ENCODE measurements around the gene CBLN3.
"Not testable (repeated sequence)": the region's sequence is repeated elsewhere in the genome, so short reads cannot be mapped to it uniquely, and the experiment has no call there.

CBLN3 gene

GRCh38 chr14:24429395-24430142, at the start of gene CBLN3, which contains the start of gene KHNYN:
TSS of gene CBLN3 (minus strand) at chr14:24429668. CDS start at chr14:24429054, 614 bp downstream.
TSS of gene KHNYN (plus strand) at chr14:24429954. CDS start at chr14:24430731, 777 bp downstream.
- TF ChIP-seq ZNF274 (IDR thresholded peaks at IDR 0.05; ENCODE audit: low read depth, low read length), result no peak
- peak within 1 kb of the TSS; percentile 89 for H3K4me3 ChIP-seq (ENCODE audit: low read length)

- TF ChIP-seq ZNF274 (IDR thresholded peaks at IDR 0.05; ENCODE audit: low read depth, low read length), result no peak
- H3K4me3 ChIP-seq (ENCODE audit: low read length), result no peak overlapping the region
These were observed 45.8 kb upstream of the CBLN3 start for GRCh38 chr14:24475261-24475660.

GRCh38 chr14:24473211-24473610, 43.7 kb upstream of the CBLN3 start:
- TF ChIP-seq ZNF274 (IDR thresholded peaks at IDR 0.05; ENCODE audit: low read depth, low read length), result no peak
- no peak overlapping the region for H3K4me3 ChIP-seq (ENCODE audit: low read length)

GRCh38 chr14:24470450-24470849, 41.0 kb upstream of the CBLN3 start:
- not testable (repeated sequence) for H3K4me3 ChIP-seq (ENCODE audit: low read length)

GRCh38 chr14:24465805-24466204, 36.3 kb upstream of the CBLN3 start:
- no peak overlapping the region for H3K4me3 ChIP-seq (ENCODE audit: low read length)
- no peak for TF ChIP-seq ZNF274 (IDR thresholded peaks at IDR 0.05; ENCODE audit: low read depth, low read length)

- no peak for TF ChIP-seq ZNF274 (IDR thresholded peaks at IDR 0.05; ENCODE audit: low read depth, low read length)
These were observed 35.9 kb upstream of the CBLN3 start for GRCh38 chr14:24465368-24465767.

GRCh38 chr14:24463884-24464785, 34.7 kb upstream of the CBLN3 start:
- H3K4me3 ChIP-seq (ENCODE audit: low read length), result no peak overlapping the region
- TF ChIP-seq ZNF274 (IDR thresholded peaks at IDR 0.05; ENCODE audit: low read depth, low read length), result no peak

More at GRCh38 chr14:24465368-24465767, 35.9 kb upstream of the CBLN3 start:
- H3K4me3 ChIP-seq (ENCODE audit: low read length), result no peak overlapping the region

GRCh38 chr14:24463017-24463883, 33.8 kb upstream of the CBLN3 start:
- TF ChIP-seq ZNF274 (IDR thresholded peaks at IDR 0.05; ENCODE audit: low read depth, low read length), result no peak
- no peak overlapping the region for H3K4me3 ChIP-seq (ENCODE audit: low read length)

- no peak for TF ChIP-seq ZNF274 (IDR thresholded peaks at IDR 0.05; ENCODE audit: low read depth, low read length)
These were observed 31.9 kb upstream of the CBLN3 start for GRCh38 chr14:24461336-24461735.

GRCh38 chr14:24459331-24459730, 29.9 kb upstream of the CBLN3 start:
- H3K4me3 ChIP-seq (ENCODE audit: low read length), result no peak overlapping the region
- no peak for TF ChIP-seq ZNF274 (IDR thresholded peaks at IDR 0.05; ENCODE audit: low read depth, low read length)

More at GRCh38 chr14:24461336-24461735, 31.9 kb upstream of the CBLN3 start:
- no peak overlapping the region for H3K4me3 ChIP-seq (ENCODE audit: low read length)

- no peak overlapping the region for H3K4me3 ChIP-seq (ENCODE audit: low read length)
- no peak for TF ChIP-seq ZNF274 (IDR thresholded peaks at IDR 0.05; ENCODE audit: low read depth, low read length)
These were observed 29.3 kb upstream of the CBLN3 start for GRCh38 chr14:24458736-24459135.

GRCh38 chr14:24456980-24457379, 27.5 kb upstream of the CBLN3 start:
- TF ChIP-seq ZNF274 (IDR thresholded peaks at IDR 0.05; ENCODE audit: low read depth, low read length), result no peak
- no peak overlapping the region for H3K4me3 ChIP-seq (ENCODE audit: low read length)

GRCh38 chr14:24450828-24451227, 21.4 kb upstream of the CBLN3 start:
- H3K4me3 ChIP-seq (ENCODE audit: low read length), result not testable (repeated sequence)
